Epithelial cell of alveolus of lung (primary cell): ENCODE measurements around the gene RBM6. TPM values are rescaled to one million over a fixed set of nuclear protein-coding genes. Genes with fewer than 3 reads are reported as not detected.

ENCODE experiments used
- total RNA-seq: library from RNA; depleted of rRNA; stranded (reverse); fragments of >200 nt; gene quantifications from 2 replicates; pipeline ENCODE4 v1.2.1, GENCODE V29; 2015

Gene RBM6, protein sequence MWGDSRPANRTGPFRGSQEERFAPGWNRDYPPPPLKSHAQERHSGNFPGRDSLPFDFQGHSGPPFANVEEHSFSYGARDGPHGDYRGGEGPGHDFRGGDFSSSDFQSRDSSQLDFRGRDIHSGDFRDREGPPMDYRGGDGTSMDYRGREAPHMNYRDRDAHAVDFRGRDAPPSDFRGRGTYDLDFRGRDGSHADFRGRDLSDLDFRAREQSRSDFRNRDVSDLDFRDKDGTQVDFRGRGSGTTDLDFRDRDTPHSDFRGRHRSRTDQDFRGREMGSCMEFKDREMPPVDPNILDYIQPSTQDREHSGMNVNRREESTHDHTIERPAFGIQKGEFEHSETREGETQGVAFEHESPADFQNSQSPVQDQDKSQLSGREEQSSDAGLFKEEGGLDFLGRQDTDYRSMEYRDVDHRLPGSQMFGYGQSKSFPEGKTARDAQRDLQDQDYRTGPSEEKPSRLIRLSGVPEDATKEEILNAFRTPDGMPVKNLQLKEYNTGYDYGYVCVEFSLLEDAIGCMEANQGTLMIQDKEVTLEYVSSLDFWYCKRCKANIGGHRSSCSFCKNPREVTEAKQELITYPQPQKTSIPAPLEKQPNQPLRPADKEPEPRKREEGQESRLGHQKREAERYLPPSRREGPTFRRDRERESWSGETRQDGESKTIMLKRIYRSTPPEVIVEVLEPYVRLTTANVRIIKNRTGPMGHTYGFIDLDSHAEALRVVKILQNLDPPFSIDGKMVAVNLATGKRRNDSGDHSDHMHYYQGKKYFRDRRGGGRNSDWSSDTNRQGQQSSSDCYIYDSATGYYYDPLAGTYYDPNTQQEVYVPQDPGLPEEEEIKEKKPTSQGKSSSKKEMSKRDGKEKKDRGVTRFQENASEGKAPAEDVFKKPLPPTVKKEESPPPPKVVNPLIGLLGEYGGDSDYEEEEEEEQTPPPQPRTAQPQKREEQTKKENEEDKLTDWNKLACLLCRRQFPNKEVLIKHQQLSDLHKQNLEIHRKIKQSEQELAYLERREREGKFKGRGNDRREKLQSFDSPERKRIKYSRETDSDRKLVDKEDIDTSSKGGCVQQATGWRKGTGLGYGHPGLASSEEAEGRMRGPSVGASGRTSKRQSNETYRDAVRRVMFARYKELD
- 19.0 and 42.1 TPM in 2 replicates for total RNA-seq

DNA sequence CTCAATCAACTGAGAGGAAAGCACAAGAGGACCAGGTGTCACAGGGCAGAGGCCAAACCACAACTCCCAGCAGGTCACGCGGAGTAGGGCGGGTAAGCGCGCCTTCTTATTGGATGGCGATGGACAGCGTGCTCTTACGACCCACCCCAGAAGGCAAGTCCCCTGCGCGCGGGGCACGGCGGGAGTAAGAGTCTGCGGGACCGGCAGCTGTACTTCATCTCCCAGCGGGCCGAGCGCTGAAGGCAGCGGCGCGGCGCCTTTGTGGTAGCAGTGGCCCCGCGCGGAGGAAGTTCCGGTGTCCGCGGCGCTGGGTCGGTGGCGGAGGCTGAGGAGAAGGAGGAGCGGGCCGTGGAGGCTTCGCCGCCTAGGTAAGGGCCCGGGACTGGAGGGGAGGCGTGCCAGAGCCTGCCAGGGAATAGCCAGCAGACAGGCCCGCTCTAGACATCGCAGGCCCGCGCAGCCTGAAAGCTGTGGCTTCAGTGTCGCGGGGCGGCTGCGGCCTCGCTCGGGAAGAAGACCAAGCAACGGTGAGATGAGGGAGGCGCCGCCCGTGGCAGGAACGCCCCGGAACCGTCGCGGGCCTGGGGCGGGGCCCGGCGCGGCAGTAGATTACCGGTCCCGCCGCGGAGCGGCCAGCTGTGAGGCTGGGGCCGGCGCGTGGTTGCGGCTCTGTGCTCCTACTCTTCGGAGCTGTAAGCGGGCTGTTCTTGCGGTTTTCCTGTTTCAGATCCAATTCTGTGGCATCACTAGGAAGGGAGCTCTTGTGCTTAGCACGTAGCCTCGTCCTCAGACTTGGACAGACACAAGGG is at the start of gene RBM6:
RBM6 (plus strand) TSS at position 293 of the 809 bp plus-strand sequence. CDS start 22,492 bp downstream, outside the sequence.

DNA sequence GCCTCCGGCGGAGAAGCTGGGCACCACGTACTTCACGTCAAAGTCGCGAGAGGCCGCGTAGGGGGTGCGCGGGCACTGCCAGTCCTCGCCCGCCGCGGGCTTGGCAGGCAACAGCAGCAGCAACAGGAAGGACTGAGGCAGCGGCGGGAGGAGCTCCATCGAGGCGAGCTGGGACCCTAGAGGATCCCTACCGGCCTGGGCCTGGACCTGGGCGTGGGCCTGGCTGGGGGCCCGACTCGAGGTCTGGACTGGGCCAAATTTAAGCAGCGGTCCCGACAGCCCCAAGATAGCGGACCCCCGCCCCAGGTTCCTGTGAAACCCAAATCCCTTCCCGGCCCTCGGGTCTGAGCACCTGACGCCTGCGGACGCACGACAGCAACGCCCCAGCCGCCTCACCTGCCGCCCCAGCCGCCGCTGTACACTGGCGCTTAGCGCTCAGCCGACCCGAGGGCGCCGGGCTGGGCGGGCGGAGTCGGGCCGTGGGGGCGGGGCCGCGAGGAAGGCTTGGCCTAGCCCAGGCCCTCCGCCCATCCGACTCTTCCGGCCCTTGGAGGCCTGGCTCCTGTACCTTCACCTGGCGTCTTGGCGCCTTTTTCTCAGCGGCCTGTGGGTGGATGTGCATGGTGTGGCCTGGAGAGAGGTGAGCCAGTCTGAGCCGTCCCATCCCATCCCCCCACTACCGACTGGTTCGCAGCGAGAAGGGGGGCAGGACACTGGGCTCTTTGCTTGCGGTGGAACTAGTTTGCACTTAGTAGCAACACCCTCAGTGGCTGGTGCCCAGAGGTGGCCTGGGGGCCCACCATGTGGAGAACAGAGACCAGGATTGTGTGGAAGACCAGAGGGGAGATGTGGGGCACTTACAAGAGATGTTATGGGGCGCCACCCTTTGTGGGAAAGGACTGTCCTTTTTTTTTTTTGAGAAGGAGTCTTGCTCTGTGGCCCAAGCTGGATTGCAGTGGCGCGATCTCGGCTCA is 36.2 kb upstream of the RBM6 start, which contains the start of gene MST1R:
MST1R (minus strand) TSS at position 423 of the 974 bp plus-strand sequence; CDS start at position 159, 264 bp downstream.

DNA sequence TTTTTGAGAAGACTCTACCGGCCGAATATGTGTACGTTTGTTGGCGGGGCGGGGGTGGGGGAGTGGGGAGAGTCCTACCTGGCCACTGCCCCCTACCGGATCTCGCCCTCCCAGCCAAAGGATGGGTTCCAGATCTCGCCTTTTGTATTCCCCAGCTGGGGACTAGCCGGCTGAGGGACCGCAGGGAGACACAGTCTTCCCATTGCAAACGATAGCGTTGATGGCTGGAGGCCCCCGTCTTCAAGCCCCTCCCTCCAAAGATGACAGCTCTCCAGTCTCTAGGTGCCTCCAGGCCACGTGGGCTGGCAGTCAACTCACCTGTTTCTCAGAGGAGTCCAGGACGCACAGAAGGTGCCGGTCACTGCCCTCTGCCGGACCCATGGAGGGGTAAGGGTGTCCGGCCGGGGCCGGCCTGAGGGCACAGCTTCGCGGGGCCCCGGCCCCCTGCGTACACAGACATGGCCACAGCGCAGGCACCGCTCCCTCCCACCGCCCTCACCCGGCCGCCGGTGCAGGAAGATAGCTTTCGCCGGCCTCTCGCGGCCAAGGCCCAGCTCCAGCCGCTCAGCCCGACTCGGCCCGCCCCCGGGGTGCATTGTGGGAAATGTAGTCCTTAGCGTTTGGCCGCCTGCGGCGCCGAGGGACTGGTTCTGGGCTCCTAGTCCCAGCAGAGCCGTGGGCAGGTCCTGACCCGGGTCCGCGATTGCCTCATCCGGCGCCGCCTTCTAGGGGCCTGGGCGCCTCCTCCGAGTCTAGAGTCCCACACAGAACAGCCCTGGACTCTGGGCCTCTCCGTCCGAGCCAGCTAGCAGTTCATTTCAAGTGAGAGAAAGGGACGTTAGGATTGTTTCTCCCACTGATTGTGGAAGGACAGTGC is 10.4 kb upstream of the RBM6 start, which contains the start of gene MON1A:
MON1A (minus strand) TSS at position 521 of the 877 bp plus-strand sequence. CDS start 16,465 bp downstream, outside the sequence.

DNA sequence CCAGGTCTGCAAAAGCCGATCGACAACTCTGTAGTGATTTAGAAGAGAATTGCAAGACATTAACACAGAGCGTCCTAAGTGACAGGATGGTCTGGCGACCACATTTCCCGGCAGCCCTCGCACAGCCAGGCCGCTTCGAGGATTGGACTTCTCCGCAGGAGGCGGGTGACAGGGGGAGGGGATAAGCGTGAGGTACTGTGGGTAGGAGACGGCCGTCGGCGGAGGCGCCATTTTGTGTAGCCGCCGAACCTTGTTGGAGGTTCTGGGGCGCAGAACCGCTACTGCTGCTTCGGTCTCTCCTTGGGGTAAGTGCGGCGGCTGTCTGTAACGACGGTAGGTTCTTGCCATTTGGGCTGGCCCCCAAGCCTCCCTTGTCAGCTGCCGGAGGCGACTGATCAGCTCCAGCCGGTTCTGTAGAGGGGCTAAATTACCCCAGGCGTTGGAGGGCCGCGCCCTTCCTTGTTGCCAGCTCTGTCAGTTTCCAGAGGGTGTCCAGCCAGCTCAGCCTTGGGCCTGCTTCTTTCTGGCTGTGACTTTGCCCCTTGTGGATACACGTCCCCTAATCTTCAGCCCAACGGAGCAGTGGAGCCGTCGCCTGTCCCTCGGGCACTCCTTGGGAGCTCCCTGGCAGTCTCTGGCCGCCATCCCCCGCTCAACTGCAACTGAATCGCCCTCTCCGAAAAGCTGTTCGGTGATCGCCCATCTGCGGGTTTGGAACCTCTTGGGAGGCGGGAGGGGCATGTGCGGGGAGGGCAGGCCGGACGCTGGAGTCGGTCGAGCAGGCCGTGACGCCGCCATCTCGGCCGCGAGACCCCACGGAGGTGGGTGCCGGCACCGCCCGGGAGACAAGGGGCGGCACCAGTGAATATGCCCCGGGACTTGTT is 149.0 kb downstream of the RBM6 start, which contains the start of gene RBM5:
RBM5 (plus strand) TSS at position 195 of the 884 bp plus-strand sequence. CDS start 1,516 bp downstream, outside the sequence.

Other genes starting within 250 kb of the RBM6 start
- gene AMIGO3, start 220.5 kb upstream of the RBM6 start, total RNA-seq, result 0.24 and 1.6 TPM in 2 replicates
- 13.1 and 69.7 TPM in 2 replicates for gene GMPPB, start 216.2 kb upstream of the RBM6 start, total RNA-seq
- gene IP6K1, start 153.6 kb upstream of the RBM6 start, total RNA-seq, result 27.9 and 51.2 TPM in 2 replicates
- 0.16 TPM in 1 of 2 replicates, not detected in the other for gene CDHR4, start 140.3 kb upstream of the RBM6 start, total RNA-seq
- gene INKA1, start 136.9 kb upstream of the RBM6 start, total RNA-seq, result 3.1 and 7.6 TPM in 2 replicates
- 30.6 and 39.0 TPM in 2 replicates for gene UBA7, start 126.2 kb upstream of the RBM6 start, total RNA-seq
- gene TRAIP, start 83.6 kb upstream of the RBM6 start, total RNA-seq, result 1.4 and 4.5 TPM in 2 replicates
- gene CAMKV, start 70.2 kb upstream of the RBM6 start, total RNA-seq, result not detected in 2 replicates
- 0.52 and 3.1 TPM in 2 replicates for gene MST1R, start 36.3 kb upstream of the RBM6 start, total RNA-seq
- 14.5 and 15.6 TPM in 2 replicates for gene MON1A, start 10.3 kb upstream of the RBM6 start, total RNA-seq
- 34.4 and 89.8 TPM in 2 replicates for gene RBM5, start 148.8 kb downstream of the RBM6 start, total RNA-seq
- gene SEMA3F, start 215.2 kb downstream of the RBM6 start, total RNA-seq, result 12.4 and 40.2 TPM in 2 replicates